NCI-H187 treated with DMSO at 0.1 percent for 48 hours (cell line): Measurements from ENCODE around the gene UFC1.

Experiments used
- DNase-seq: peaks from one replicate; lab custom pipeline; 2025; lab: John Stamatoyannopoulos, UW

Gene UFC1

DNA sequence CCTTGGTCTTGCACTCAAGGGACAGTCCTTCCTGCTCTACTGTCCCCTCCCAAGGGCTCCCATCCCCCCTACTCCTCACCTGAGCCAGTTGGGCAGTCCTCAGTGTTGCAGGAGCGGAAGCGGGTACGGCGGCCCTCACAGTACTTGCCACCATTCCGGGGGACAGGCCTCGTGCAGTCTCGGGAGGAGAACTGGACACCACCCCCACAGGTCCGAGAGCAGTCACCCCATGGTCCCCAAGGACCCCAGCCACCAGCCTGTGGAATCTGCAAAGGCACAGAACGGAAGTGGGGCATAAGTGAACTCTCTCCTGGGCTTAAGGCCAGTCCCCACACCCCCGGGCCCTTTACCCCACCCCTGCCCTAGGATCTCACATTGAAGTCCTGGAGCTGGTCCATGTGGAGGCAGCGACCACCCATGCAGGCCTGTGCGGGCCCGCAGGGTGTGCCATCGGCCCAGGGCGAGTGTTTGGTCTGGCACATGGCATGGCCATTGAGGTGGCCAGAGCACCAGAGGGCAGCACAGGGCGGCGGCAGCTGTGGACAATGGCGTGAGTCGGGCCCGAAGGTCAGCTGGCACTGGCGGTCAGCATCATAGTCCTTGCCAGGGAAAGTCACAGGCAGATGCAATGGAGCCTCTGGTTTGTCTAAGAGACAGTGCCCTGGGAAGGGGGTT is 39.9 kb downstream of the UFC1 start:
- DNase-seq = no peak

DNA sequence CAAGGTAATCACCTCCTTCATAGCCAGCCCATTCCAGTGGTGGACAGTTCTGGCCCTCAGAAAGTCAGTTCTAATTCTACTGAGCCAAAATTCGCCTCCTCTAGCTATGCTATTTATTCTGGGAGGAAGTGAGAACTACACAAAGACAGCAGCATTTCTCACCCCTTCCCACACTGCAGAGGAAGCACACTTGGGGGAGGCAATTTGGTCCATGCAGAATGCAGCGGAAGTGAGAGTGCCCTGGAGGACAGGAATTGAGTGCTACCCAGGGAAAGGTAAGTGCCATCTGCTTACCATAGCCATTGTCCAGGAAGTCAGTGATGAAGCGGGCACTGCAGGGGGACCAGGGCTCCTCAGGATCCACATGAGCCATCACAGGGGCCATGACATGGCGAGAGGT is 41.4 kb downstream of the UFC1 start:
- no peak for DNase-seq

DNA sequence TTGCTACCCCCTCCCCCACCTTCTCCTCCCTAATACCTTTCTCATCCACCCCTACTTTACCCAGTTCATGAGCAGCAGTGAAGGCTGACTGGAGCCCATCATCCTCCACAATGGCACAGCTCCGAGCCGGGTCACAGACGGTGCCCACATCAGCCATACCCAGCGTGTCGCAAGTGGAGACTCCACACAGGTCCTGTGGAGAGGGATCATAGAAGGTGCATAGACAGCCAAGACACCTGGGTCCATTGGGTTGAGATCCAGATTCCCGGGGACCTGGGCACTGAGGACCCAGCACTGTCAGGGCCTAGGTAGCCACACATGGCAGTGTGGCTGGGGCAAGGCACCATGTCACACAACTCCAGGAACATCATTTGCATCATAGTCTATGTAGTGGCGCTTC is 42.3 kb downstream of the UFC1 start:
- DNase-seq = no peak

DNA sequence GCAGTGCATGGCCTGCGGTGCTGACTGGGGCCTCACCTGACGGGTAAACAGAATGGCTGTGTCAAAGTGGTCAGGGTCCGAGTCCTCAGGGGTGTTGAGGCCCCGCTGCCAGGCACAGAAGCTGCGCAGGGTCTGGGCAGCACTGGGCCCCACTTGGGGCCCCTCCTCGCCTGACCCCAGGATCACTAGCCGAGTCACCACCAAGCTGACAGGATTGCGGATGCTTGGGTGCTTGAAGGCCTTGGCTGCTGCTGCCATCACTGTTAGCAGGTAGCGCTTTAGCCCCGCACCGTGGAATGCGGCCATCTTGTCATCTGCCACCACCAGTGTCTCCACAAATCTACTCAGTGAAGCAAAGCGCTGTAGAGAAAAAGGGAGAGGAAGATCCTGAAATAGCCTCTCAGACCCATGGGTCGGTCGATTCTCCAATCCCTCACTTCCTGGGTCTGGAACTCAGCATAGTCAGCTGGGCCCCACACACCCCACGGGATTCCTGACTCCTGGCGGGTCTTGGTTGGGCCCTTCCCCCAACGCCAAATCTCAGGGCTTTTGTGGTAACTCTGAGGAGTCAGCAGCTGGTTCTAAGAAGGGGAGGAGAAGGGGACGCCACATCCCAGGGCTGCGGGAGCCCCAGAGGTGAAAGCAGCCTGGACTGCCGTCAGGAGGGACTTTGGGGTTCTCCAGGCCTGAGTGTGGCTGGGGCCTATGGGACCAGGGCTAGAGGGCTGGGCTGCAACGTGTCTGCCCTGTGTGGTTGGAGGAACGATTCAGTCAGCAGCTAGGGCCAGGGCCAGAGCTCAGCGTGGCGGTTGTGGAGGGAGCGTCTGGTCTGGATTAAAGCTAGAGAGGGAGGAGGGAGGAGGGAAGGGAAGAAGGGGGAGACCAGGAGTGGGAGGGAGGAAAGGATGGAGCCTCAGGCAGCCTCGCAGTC is 43.0 kb downstream of the UFC1 start:
- DNase-seq = no peak

DNA sequence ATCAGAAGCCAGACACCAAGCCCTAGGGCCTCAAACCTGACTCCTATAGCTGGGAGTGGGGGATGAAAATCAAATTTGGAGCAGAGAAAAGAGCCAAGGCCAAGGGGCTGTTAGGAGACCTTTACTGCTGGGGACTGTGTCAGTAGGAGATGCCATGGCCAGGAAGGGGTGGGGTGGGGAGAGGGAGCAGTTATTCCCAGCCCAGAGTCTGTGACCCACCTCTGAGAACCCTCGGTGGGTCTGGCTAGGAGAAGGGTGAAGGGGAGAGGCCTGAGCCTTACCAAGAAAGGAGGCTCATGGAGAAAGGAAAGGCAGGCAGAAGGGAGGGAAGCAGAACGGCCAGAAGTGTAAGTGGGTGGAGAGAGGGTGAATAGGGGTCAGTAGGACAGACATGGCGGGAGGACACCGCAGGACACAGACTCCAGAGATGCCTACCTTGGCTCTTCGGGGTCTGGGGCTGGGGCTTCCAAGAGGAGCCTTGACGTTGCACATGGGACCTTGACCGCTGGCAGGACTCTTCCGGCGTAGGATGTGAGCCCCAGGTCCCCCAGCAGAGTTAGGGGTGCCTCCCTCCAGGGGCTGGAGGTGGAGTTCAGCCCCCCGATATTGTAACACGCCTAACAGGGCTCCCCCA is 43.9 kb downstream of the UFC1 start:
- no peak for DNase-seq

DNA sequence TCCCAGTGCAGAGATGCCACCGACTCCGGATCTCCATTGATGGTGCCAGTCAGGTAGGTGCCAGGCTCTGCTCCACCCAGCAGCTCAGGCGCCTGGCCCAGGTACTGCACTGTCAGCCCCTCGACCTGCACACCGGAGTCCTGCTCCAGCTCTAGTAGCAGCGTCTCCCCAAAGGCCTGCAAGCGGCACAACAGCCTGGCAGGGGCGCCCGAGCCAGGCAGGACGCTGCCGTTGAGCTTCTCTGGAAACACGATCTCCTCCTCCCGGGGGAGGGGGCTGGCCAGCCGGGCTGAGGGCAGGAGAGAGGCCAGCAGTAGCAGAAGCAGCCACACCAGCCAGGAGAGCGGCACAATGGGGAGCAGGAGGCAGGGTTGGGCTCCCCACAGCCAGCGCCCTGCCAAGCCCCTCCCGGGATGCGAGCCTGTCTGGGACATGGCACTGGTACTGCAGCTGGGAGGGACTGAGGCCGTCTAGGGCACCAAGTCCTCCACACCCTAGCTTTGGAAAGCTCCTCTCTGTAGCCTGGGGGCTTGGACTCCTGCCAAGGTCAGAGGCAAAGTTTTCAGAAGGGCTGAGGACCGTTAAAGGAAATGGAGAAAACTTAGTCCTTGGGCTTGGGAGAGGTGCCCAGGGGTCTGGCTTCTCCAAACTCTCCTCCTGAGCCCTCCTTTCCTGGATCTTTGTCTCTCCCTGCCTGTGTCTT is 44.6 kb downstream of the UFC1 start:
- DNase-seq = no peak

DNA sequence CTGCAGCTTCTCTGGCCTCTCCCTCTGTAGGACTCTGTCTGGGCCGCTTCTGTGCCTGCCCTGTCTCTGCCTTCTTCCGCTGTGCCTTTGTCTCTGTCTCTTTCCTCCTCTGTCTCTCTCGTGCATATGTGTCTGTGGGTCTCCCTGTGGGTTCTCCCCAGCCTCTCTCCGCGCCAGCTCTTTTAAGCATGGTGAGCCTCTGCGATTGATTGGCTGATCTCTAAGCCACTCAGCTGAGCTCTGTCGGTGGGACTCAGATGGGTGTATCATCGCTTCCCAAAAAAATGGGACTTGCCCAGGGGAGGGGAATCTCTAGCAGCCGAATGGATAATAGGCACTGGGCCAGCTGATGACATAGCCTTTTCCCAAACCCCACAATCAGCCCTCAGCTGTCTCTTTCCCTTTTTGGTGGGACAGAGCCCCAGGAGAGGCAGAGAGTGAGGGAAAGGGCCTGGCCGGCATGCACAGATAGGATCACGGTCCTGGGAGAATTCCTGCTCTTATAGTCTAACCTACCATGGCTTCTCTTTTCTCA is 45.2 kb downstream of the UFC1 start, which contains the start of gene ADAMTS4:
TSS of gene ADAMTS4 (minus strand) at position 158 of the 535 bp plus-strand sequence. CDS start 427 bp downstream, outside the sequence.
- DNase-seq = no peak

DNA sequence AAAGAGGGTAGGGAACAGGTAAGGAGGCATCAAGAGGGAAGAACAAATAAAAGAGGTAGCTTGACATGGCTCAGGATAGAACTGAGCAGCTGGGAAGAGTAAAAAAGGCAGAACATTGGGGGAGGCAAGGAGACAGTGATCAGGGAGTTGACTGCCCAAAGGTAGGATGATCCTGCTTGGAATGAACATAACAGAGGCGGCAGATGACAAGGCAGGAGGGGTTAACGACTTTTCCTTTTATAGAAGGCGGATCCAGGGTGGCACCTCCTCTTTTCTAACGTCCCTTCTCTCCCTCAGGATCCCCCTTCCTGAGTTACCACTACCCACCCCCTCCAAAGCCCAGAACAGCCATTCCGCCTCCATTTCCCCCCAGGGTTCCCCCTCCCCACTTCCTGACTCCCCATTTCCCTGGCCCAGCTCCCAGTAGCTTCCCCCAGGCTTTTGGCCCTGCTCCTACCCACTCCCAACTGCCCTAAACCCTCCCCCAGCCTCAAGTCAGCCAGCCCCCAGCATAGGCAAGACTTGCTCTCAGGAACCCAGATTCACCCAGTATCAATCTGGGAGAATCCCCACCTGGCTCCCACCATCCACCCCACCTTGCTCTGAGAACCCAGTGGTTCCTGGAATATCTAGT is 45.8 kb downstream of the UFC1 start:
- DNase-seq = no peak

DNA sequence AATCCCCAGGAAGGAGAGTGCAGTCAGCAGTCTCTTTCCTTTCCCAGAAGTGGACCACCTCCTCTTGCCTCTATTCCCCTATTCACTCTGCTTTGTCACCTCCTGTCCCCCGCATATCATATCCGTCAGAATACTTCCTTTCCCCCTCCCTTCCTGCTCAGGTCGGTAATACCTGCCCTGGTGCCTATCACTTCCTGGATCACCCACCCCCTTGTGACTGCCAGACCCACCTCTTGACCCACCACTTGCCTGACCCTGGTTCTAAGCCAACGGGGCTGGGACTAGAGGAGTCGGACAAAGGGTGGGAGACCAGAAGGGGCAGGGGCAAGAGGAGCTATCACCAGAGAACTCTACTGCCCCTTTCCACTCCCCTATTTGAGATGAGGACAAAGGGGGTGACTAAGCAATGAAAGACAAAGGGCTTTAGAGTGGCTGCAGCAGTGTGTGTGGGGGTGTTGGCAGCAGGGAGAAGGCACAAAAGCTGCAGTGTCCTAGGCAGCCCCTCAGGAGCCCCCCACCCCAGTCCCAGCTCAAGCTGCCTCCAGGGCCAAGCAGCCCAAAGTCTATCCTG is 46.7 kb downstream of the UFC1 start:
- DNase-seq = no peak

DNA sequence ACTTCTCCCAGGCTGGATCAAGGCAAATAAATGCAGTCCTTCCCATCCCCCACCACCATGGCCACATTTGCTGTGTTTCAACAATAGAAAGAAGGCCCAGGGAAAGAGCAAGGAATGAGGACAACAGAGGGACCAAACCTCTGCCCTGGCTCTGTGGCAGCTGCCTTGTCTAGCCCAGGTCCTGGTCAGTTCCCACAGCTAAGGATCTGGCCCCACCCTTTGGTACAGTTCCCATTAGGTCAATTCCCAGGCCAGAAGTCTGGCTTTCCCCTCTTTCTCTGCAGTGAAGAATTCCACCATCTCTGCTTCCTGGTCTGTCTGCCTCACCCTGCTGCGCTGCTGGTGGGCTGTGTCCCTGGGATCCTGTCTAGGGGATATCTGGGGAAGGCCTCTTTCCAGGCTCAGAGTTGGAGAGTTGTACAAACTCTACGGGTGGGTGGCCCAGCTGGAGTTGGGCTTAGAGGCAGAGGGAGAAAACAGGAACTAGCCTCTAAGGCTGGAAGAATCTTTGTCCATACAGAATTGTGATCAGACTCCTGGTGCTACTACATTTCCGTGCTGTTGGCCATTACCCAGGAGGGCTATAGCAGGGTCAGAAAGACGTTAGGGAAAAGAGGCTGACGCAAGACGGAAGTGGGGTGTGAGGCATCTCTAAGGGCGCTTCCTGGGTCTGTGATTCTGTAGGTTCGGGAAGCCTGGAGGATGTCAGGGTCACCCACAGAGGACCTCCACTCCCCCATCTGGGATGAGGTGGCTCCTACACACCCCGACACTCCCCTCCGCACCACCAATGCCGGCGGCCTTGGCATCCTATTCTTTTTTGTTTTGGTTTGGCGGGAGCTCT is 47.4 kb downstream of the UFC1 start:
- no peak for DNase-seq

DNA sequence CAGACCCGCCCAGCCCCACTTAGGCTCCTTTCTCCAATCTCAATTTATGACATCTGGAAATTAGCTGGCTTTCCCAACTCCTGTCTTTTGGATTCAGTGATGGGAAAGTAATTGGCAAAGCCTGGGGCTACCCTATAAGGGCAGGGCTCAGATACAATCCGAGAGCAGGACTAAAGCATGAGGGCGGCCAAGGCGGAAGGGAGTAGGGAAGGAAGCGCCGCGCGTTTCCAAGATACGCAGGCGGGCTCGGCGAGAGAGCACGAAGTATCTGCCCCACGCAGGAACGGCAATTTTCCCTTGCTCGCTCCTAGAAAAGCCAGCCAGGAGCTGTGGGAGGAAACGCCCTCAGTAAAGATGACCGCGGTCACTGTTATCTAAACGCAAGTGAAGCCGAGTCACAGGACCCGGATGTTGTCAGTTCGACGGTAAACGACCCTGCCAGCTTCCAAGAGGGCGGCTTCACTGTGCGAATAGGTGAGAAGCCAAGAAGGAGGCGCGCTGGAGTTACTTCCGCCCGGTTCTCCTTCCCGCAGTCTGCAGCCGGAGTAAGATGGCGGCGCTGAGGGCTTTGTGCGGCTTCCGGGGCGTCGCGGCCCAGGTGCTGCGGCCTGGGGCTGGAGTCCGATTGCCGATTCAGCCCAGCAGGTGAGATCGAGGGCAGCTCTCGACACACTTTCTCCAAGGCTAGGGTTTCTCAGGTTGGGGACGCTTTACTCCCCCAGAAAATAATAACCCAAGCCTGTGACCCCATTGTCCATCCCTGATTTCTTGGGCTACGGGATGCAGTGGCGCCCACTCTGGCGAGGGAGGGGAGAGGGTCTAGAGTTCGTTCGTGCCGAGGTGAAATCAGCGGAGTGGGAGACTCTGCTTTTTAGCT is 48.3 kb downstream of the UFC1 start, which contains the start of gene NDUFS2:
TSS of gene NDUFS2 (plus strand) at position 532 of the 877 bp plus-strand sequence. CDS start at position 551, 19 bp downstream.
- DNase-seq = peak; percentile 99

DNA sequence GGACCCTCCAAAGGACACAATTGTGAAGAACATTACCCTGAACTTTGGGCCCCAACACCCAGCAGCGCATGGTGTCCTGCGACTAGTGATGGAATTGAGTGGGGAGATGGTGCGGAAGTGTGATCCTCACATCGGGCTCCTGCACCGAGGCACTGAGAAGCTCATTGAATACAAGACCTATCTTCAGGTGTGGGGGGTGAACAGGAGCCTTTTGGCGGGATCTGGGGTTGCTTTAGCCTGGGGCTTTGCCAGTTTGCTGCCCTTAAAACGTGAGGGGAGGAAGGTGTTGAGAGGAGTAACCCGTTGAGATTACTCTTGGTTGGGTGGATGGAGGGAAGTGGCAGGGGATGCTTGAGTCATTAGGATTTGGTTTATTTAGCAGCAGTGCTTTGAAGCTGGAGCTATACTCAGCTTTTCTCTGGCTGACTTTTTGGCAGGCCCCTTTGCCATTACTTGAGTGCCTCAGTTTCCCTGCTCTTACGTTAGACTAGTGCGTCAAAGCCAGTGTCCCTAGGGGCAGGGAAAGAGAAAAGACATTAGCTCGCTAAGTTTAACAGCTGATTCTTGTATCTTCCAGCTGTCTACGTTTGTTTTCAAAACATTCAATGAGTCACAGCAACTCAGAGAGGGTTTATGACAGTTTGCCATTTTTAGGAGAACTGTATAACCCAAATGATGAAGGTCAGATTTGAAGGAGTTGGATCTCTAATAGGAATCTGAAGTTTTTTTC is 52.8 kb downstream of the UFC1 start:
- no peak for DNase-seq

DNA sequence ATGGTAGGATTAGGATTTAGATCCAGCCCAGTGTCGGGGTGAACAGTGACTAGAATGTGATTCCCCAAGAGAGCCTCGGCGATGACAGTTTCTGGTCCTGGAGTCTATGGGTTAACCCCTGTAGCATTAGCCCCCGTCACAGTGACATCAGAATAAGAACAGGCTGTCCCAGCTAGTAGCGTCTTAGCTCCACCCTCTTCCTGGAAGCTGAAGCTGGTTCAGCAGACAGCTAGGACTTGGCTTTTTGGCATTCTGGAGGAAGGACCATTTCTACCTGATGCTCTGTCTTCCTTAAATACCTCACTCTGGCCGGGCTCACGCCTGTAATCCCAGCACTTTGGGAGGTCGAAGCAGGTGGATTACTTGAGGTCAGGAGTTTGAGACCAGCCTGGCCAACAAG is 53.4 kb downstream of the UFC1 start:
- DNase-seq = no peak
